GM12892 (cell line): ENCODE results near the gene NOC4L.

ENCODE experiments used
- POLR2A ChIP-seq: IDR thresholded peaks from 2 replicates; pipeline ENCODE4 v1.6.1; 2011; ENCODE audit warnings: low read depth, low read length, control low read depth
- TAF1 ChIP-seq: IDR thresholded peaks from 2 replicates; pipeline ENCODE4 v1.6.1; 2011; ENCODE audit warnings: low read depth, mild to moderate bottlenecking, control low read depth, low read length, borderline replicate concordance

DNA sequence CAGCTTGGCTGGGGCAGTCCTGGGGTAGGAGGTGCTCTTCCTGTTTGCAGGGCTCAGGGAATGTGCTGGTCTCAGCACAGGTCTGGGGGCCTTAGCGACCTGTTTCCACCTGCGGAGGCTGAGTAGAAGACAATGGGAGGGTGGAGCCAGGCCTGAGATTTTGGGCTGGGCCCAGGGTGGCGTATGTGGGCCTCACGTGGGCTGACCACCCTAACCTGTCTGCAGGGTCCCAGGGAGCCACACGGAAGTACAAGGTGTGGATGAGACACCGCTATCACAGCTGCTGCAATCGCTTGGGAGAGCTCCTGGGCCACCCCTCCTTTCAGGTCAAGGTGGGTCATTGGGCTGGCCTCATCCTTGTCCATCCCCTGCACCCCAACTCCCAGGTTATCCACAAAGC, 1.1 kb downstream of the NOC4L start:
- TF ChIP-seq POLR2A = no peak
- TF ChIP-seq TAF1 = no peak
